GM04503 (cell line): ENCODE results near the gene DNAJC27.
A peak's percentile ranks its signal among the peaks of the same experiment; 100 is the strongest.
"Not testable (repeated sequence)": the region's sequence is repeated elsewhere in the genome, so short reads cannot be mapped to it uniquely, and the experiment has no call there.

Experiments used
- DNase-seq: peaks from one replicate; pipeline ENCODE4 v3.0.0-alpha.2; 2012; ENCODE audit warnings: low read depth

Gene DNAJC27

DNA sequence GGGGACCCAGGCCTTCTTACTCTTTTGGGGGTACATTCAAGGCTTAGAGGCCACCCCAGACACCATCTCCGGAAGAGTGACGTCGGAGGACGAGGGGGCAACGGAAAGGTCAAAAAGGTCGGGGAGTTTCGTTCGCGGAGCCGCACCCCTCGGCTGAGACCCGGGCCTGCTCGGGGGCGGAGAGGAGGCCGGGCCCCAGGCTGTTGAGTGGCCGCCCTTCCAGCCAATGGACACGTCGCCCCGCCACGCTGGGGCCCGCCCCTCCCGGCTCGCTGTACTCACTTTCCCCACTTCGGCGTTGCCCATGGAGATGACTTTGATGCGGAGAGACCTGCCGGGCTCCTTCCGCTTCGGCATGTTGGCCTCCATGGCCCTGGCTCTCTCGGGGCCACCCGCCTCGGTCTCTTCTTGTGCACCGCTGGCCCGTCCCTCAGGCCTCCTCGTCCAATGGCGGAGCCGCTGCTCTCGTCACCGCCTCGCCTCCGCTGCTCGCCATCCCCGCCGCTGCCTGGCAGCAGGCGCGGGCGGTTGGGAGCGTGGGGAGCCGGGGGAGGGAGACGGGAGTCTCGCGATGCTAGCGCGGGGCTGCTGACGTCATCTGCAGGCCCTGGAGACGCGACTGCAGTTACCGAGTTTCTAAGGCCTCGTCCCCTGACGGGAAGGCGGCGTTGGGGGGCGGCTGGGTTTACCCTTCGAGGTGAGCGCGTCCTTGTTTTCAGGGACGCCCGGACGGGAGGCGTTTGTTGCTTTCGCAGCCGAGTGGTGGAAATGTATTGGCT lies at the start of gene DNAJC27:
DNAJC27 (minus strand) TSS at position 420 of the 779 bp plus-strand sequence; CDS start at position 369, 51 bp downstream.
- peak; percentile 87 for DNase-seq

DNA sequence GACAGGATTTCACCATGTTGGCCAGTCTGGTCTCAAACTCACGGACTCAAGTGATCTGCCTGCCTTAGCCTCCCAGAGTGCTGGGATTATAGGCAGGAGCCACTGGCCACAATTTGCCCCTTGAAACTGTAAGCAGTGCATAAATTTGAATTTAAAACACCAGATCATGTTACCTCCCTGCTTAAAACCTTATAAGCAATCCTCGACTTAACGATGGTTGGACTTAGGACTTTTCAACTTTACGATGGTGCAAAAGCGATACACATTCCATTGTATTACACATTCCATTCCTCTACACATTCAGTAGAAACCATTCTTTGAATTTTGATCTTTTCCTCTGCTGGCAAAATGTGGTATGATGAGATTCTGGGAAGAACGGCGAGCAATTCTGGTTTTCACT lies 46.9 kb upstream of the DNAJC27 start:
- no peak for DNase-seq

- DNase-seq, result no peak
Measured at GRCh38 chr2:25014631-25015030, 42.9 kb upstream of the DNAJC27 start.

DNA sequence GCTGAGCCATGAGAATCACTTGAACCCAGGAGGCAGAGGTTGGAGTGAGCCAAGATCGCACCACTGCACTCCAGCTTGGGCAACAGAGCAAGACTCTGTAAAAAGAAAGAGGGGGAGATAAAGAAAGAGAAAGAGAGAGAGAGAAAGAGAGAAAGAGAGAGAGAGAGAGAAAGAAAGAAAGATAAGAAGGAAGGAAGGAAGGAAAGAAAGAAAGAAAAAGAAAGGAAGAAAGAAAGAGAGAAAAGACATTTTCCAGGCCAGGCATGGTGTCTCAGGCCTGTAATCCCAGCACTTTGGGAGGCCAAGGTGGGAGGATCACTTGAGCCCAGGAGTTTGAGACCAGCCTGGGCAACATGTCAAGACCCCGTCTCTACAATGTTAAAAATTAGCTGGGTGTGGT lies 39.6 kb upstream of the DNAJC27 start:
- not testable (repeated sequence) for DNase-seq

- no peak for DNase-seq
Measured at GRCh38 chr2:25009954-25010353, 38.2 kb upstream of the DNAJC27 start.

DNA sequence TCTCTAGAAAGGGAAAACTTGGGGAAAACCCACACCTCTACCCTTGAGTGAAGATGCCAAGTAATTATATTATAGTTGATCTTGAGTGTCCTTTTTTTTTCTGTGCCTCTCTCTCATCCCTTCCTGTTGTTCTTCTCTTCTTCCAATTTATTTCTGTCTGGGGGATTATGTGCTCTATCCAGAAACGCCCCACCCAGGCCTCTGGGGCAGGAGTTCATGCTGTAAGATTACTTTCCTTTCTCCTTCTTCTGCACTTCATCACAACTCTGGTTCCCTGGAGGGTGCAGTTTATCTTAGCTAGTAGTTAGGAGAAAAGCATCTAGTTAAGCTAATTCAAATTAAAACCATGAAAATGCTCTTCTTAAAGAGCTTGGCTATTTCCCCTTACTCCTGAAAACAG lies 30.3 kb upstream of the DNAJC27 start:
- DNase-seq, result no peak

- no peak for DNase-seq
Measured at GRCh38 chr2:25001325-25001637, 29.5 kb upstream of the DNAJC27 start.

DNA sequence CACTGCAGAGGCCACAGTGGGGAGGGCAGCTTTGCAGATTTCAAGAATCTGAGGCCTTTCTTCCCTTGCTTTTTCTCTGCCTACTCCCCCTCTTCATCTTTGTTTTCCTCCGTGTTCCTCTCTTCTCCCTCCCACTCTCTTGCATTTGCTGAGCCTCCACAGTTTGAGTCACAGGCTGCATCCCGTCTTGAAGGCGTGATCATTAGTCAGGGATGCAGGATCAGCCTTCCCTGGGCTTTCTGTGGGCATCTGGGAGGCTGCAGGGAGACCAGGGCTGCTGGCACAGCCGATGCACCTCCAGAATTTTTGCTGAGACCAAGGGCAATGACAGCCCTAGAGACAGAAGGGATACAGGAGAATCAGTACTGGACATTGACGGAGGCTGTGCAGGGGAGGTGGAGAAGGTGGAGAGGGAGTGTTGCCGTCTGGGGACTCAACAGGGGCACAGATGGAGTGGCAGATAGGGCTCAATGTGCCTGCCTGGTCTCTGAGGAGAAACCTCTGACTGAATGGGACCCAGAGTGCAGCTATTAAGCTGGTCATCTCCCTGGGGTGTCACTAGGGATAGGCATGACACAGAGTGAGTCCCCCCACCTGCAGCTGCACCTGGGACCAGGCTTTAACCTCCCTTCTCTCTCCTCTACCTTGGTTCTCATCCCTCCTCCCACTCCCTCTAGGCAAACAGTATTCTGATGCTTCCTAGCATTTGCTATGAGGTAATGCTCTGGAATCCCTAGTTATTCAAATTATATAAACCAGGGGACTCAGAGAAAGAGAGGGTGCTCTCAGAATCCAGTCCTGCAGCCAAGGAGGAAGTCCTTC lies 29.0 kb upstream of the DNAJC27 start:
- no peak for DNase-seq

DNA sequence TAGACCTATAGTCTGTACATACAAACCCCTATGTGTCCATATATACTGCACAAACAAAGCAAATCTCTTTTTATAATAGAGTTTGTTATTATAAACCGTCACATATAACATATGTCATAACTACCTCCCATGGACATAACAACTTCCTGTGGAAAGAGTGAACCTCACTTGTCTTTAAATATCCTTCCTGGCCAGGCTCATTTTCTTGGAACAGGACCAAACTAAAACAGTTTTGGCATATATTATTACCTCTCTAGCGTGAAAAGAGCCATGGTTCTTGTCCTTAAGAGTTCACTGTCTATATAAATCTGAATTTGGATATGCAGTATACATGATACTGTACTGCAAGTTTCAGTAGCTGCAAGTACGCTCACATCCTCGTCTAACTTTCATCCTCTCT lies 28.3 kb upstream of the DNAJC27 start:
- no peak for DNase-seq

- not testable (repeated sequence) for DNase-seq
Measured at GRCh38 chr2:24999097-24999496, 27.3 kb upstream of the DNAJC27 start.

GRCh38 chr2:24994146-24994724 lies 22.5 kb upstream of the DNAJC27 start:
- DNase-seq, result no peak

DNA sequence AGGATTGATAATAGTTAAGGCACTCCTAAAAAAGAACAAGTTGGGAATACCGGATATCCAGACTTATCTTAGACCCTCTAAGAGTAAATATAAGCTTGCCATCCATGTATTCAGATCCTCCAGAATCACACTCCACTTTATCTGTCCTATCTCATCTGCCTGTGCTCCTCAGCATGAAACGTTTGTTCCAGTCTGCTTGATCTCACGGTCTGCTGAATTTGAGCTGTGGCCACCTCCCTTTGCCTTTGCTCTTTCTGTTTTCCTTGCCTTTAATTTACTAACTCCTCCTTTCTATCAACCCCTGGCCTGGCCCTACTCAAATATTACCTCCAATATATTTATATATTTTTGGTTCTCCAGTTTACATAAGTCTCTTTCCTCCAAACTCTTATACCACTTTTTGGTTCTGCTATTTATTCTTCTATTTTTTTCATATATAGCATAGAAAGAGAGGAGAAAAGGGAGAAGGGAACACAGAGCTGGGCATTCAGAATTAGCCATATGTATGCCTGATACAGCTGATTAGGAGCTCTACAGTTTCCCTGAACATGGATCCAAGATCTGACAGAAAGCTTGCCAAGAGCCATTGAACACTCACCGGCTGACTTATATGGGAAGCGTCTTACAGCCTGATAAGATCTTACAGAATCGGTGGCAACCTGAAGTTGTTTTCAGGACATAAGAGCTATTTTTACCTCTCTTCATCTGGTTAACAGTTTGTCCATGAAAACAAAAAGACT lies 21.8 kb upstream of the DNAJC27 start:
- no peak for DNase-seq

GRCh38 chr2:24986372-24986771 lies 14.6 kb upstream of the DNAJC27 start:
- DNase-seq, result no peak

DNA sequence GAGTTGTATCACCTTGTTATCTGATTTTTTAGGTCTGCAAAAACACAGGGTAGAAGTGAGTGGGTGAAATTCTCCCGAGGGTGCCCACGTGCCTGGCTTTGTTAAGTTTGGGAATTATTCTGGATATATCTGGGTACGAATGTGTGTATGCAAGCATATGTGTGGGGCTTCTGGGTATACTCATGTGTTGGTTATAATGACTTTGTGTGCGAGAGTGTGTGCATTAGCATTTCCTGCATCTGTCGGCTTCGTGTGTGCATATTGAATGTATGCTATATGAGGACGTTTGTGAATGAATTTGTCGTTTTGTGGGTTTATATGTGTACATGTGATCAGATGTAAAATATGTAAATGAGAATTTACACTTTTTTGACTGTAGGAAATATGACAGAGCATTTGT lies 13.8 kb upstream of the DNAJC27 start:
- no peak for DNase-seq

GRCh38 chr2:24984912-24985311 lies 13.2 kb upstream of the DNAJC27 start:
- no peak for DNase-seq

DNA sequence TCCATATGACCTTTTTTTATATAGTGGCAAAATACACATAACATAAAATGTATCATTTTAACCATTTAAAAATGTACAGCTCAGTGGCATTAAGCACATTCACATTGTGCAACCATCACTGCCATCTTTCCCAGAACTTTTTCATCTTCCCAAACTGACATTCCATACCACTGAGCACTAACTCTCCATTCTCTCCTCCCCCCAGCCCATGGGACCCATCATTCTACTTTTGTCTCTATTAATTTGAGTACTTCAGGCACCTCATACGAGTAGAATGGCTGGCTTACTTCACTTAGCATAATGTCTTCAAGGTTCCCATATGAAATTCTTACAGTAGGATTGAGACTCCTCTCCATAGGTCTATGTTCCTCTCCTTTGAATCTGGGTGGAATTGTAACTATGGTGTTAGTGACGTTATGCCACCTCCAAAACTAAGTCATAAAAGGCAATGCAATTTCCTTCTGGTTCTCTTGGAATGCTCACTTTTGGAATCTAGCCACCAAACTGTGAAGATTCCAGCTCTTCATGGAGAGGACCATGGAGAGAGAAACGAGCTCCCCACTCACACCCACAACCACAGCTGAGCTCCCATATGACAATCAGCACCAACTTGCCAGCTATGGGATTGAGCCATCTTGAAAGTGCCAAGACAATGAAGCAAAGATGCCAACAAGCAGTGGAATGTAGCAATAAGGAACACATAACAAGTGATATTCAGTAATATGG lies 9.8 kb upstream of the DNAJC27 start:
- DNase-seq, result no peak

DNA sequence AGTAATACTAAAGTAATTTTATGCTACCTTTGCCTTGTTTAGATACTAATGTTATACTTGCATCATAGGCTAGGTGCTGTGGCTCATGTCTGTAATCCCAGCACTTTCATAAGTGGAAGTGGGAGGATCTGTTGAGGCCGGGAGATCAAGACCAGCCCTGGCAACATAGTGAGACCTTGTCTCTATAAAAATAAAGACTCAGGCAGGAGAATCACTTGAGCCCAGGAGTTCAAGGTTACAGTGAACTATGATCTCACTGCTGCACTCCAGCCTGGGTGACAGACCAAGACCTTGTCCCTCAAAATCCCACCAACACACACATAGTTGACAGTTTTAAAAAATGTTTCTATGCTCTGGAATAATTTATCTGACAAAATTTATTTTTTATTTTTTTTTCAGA lies 6.9 kb upstream of the DNAJC27 start:
- no peak for DNase-seq

- DNase-seq, result no peak
Measured at GRCh38 chr2:24977631-24978030, 5.9 kb upstream of the DNAJC27 start.

DNA sequence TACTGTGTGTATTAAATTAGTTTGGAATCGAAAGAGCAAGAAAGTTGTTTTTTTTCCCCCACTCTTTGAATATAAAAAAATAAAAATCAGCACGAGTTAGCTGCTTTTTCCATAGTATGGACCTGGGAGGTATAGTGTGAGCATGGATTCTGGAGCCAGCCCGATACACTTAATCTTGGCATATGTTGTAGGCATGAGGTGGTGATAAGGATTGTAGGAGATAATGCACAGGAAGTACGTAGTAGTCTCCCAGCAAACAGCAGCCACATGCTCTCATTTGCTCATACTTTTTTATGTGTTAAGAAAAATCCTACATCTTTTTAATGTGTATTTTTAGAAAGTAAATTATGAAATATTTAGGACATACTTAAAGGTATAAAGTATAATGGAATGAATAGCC lies 2.1 kb upstream of the DNAJC27 start:
- no peak for DNase-seq

DNA sequence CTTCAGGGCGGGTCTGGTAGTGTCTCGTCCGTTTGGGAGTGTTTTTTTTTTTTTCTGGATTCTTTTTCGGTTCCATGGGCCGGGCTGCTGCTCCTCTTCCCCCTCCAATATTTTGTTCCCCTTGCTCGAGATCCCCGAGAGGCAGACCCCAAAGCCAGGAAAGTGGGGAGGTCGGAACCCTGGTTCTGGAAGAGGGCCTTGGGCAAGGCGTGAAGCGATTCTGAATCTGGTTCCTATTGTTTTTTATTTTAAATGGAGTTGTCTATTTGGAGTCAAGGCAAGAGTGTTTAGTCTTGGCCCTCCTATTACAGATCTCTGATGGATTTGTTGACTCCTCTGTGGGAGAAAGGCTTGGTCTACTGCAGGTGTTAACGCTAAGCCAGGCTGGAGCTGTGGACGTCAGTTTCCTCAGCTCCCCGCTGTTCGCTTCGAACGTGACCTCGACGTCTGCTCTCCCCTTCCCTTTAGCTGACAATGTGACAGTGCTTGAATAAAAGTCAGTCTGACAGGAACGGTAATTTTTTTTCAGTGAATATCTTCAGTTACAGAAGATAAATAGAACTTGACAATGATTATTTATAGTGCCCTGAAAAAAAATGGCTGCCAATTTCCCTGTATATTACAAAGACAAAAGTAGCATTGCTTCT lies 683 bp upstream of the DNAJC27 start:
- DNase-seq, result no peak

DNA sequence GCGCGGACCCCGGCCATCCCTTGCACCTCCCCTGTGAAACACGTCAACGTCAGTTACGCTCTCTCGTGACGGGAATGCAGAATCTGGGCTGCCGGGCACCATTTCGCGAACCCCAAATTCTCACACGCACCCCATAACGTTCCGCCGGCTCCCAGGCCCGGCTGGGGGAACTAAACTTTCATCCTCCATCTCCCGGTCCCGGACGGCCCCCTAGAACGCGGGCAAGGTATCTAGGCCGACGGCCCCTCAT lies 544 bp downstream of the DNAJC27 start:
- no peak for DNase-seq
